Esophagus (tissue), 2 donors: ENCODE measurements around the gene TMEM178B. TPM values are rescaled to one million over a fixed set of nuclear protein-coding genes. Genes with fewer than 3 reads are reported as not detected.
"Not testable (repeated sequence)": the region's sequence is repeated elsewhere in the genome, so short reads cannot be mapped to it uniquely, and the experiment has no call there.

Source experiments
- H3K27ac ChIP-seq, 2 donors: one replicate each; pipeline ENCODE4 v1.5.1; 2013; ENCODE audit warnings: low read depth in 2 of 2, mild to moderate bottlenecking in 2 of 2, inconsistent platforms in 1 of 2, low read length in 1 of 2, moderate library complexity in 1 of 2
- H3K27me3 ChIP-seq, 2 donors: one replicate each; pipeline ENCODE4 v1.6.1; 2013; ENCODE audit warnings: low read length in 2 of 2, control low read depth in 1 of 2, mild to moderate bottlenecking in 1 of 2; ENCODE audit not compliant: insufficient read depth in 2 of 2, control insufficient read depth in 1 of 2
- H3K36me3 ChIP-seq, 2 donors: one replicate each; pipeline ENCODE4 v1.6.1; 2013; ENCODE audit warnings: low read length in 1 of 2; ENCODE audit not compliant: control insufficient read depth in 2 of 2, insufficient read depth in 2 of 2
- H3K4me1 ChIP-seq, 2 donors: one replicate each; pipeline ENCODE4 v1.6.1; 2013; ENCODE audit warnings: low read length in 1 of 2; ENCODE audit not compliant: control insufficient read depth in 2 of 2, insufficient read depth in 2 of 2
- H3K4me3 ChIP-seq, 2 donors: one replicate each; pipeline ENCODE4 v1.5.1; 2013; ENCODE audit warnings: low read length in 2 of 2, mild to moderate bottlenecking in 2 of 2, low read depth in 1 of 2, moderate library complexity in 1 of 2
- H3K9me3 ChIP-seq, 2 donors: one replicate each; pipeline ENCODE4 v1.6.1; 2013; ENCODE audit warnings: mild to moderate bottlenecking in 2 of 2, low read depth in 1 of 2, low read length in 1 of 2, moderate library complexity in 1 of 2; ENCODE audit not compliant: control insufficient read depth in 2 of 2, insufficient read depth in 1 of 2
- WGBS, 2 donors: extraction: QIAGEN DNeasy Blood & Tissue Kit; methylation state at CpG; one replicate each; pipeline ENCODE4 v1.1.7; 2013; 5-methylcytosine and 5-hydroxymethylcytosine counted together
- polyA plus RNA-seq, 2 donors: library from polyadenylated mRNA; stranded (reverse); fragments of 200-250 nt; gene quantifications; one replicate each; pipeline ENCODE4 v1.2.3, GENCODE V29; 2013
- donor health status: healthy with polysubstance abuse.
- donor health status: Bipolar disorder and iron deficiency.

Gene TMEM178B
- polyA plus RNA-seq, 2 donors: 0.21 to 0.26 TPM

DNA sequence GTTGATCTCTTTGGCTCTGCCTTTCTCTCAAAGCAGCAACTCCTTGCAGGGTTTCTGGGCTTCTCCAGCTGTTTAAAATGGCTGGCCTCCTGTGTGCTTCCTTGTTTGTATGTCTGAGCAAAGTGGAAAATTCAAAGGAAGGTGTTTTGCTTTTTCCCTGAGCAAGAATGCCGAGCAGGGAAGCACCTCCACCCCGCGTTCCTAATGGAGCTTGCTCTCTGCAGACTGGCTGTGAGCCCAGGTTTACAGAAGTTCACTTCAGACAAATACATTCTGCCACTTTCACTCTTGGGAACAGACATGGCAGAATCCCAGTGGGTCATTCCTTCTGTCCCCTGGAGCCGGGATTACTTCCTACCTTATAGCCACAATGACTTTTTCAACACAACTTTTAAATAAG lies 295.6 kb downstream of the TMEM178B start:
- Histone ChIP-seq H3K4me1 (peaks cover 0 to 6% of the 10 kb centered on the region in 2 donors), H3K4me3 (no peak overlapping the region), H3K36me3 (no peaks in the 10 kb centered on the region), H3K9me3 (no peaks in the 10 kb centered on the region), H3K27me3 (no peaks in the 10 kb centered on the region), H3K27ac (peak overlapping the region; percentile 45 to 56)
- WGBS, 2 donors: 16 to 36% methylated on average over 4 of the region's 4 CpGs

GRCh38 chr7:141370178-141370577 lies 296.3 kb downstream of the TMEM178B start:
- Histone ChIP-seq H3K36me3 (no peaks in the 10 kb centered on the region), H3K27me3 (no peaks in the 10 kb centered on the region), H3K27ac (peak overlapping the region; percentile 65 to 73), H3K4me3 (no peak overlapping the region), H3K9me3 (no peaks in the 10 kb centered on the region), H3K4me1 (peaks cover 0 to 6% of the 10 kb centered on the region in 2 donors)
- 60 to 71% methylated on average over 5 of the region's 5 CpGs for WGBS, 2 donors

DNA sequence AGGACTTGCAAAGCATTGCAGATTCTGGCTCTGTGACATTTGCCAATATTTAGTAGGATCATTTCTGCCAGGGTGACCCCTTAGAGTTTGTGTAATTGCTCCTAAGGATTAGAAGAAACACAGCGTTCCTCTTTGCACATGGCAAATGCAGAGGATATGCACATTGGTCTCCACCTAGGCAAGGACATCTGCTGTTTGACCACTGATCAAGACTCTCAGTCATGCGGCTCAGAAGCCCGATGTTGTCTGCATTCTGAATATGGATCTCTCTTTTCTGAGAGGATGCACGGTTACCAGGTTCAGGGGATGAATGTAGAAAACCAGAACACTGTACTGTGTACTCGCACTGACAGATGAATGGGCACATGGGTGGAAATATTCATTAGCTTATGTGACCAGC lies 296.8 kb downstream of the TMEM178B start:
- H3K27ac ChIP-seq: no peak overlapping the region
- 87 to 89% methylated on average over 5 of the region's 5 CpGs for WGBS, 2 donors
- H3K9me3 ChIP-seq: no peaks in the 10 kb centered on the region
- no peaks in the 10 kb centered on the region for H3K27me3 ChIP-seq
- H3K36me3 ChIP-seq: no peaks in the 10 kb centered on the region
- no peak overlapping the region for H3K4me3 ChIP-seq
- H3K4me1 ChIP-seq: peaks cover 0 to 6% of the 10 kb centered on the region in 2 donors

DNA sequence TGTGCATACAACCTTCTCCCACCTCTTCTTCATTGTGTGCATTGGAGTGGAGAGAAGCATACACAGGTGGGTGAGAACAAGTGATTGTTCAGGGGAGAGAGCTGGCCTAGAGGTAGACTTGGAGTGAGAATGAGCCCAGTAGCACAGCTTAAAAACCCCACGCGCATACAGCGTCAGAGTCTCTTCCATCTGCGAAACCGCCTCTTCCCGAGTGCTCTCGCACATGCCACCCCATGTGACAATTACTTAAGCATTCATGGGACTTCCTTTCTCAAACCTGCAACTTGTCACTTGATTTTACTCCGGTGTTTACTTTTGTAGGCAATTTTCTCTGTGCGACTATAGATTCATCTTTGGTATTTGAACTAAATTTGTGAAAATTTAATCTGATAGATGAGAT lies 300.6 kb downstream of the TMEM178B start:
- H3K4me1 ChIP-seq: peaks cover 0 to 6% of the 10 kb centered on the region in 2 donors
- H3K27ac ChIP-seq: no peak overlapping the region
- no peaks in the 10 kb centered on the region for H3K27me3 ChIP-seq
- 93 to 97% methylated on average over 9 of the region's 9 CpGs for WGBS, 2 donors
- no peaks in the 10 kb centered on the region for H3K36me3 ChIP-seq
- H3K9me3 ChIP-seq: no peaks in the 10 kb centered on the region
- H3K4me3 ChIP-seq: no peak overlapping the region

- H3K4me3 ChIP-seq: no peak overlapping the region
- WGBS, 2 donors: 76 to 78% methylated on average over 2 of the region's 2 CpGs
- H3K27me3 ChIP-seq: no peaks in the 10 kb centered on the region
- H3K4me1 ChIP-seq: peaks cover 0 to 6% of the 10 kb centered on the region in 2 donors
- no peak overlapping the region for H3K27ac ChIP-seq
- no peaks in the 10 kb centered on the region for H3K9me3 ChIP-seq
- no peaks in the 10 kb centered on the region for H3K36me3 ChIP-seq
Measured at GRCh38 chr7:141375442-141375841, 301.6 kb downstream of the TMEM178B start.

- no peaks in the 10 kb centered on the region for H3K36me3 ChIP-seq
- no peak overlapping the region for H3K4me3 ChIP-seq
- H3K27me3 ChIP-seq: no peaks in the 10 kb centered on the region
- no peaks in the 10 kb centered on the region for H3K9me3 ChIP-seq
- H3K27ac ChIP-seq: no peak overlapping the region
- WGBS, 2 donors: 61 to 66% methylated on average over 4 of the region's 4 CpGs
- H3K4me1 ChIP-seq: no peaks in the 10 kb centered on the region
Measured at GRCh38 chr7:141377906-141378305, 304.0 kb downstream of the TMEM178B start.

- H3K27ac ChIP-seq: no peak overlapping the region
- WGBS, 2 donors: 95 to 98% methylated on average over 2 of the region's 2 CpGs
- no peaks in the 10 kb centered on the region for H3K9me3 ChIP-seq
- no peaks in the 10 kb centered on the region for H3K4me1 ChIP-seq
- H3K36me3 ChIP-seq: no peaks in the 10 kb centered on the region
- no peak overlapping the region for H3K4me3 ChIP-seq
- no peaks in the 10 kb centered on the region for H3K27me3 ChIP-seq
Measured at GRCh38 chr7:141378405-141378804, 304.5 kb downstream of the TMEM178B start.

DNA sequence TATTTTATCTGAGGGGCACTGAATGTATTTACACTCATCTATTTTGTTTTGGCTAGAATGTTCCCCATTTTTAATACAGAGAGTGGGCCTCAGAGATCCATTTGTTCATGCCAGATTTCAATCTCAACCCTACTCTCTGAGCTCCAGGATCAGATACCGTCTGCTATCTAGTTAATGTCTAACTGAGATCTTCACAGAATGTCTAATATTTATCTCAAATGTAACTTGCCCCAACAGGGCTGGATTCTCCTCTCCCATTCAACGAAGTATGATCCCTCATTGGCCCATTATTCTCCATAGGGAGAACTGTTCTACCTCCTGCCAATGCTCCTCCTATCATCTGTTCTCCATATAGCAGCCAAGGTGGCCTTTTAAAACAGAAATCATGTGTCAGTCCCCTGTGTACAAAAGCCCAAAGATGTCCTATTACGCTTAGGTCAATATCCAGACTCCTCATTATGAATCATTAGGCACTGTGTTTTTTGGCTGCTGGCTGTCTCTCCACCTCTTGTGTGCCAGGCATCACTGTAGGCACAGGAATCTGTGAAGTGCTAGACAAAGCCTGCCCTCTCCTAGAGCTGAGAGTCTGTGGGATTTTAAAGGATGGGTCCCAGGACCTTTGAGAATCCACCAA lies 308.0 kb downstream of the TMEM178B start:
- H3K27me3 ChIP-seq: no peaks in the 10 kb centered on the region
- H3K4me3 ChIP-seq: no peak overlapping the region
- no peaks in the 10 kb centered on the region for H3K9me3 ChIP-seq
- no peaks in the 10 kb centered on the region for H3K4me1 ChIP-seq
- no peak overlapping the region for H3K27ac ChIP-seq
- WGBS, 2 donors: 50 to 52% methylated on average over 3 of the region's 3 CpGs
- no peaks in the 10 kb centered on the region for H3K36me3 ChIP-seq

- not testable (repeated sequence) for H3K27me3 ChIP-seq, H3K9me3 ChIP-seq, H3K4me3 ChIP-seq, H3K27ac ChIP-seq, H3K4me1 ChIP-seq, H3K36me3 ChIP-seq
- 88 to 93% methylated on average over 2 to 3 of the region's 3 CpGs for WGBS, 2 donors
Measured at GRCh38 chr7:141383356-141383755, 309.5 kb downstream of the TMEM178B start.

GRCh38 chr7:141386881-141387280 lies 313.0 kb downstream of the TMEM178B start:
- 97 to 99% methylated on average over 1 of the region's 1 CpG for WGBS, 2 donors

More at GRCh38 chr7:141386881-141387280, 313.0 kb downstream of the TMEM178B start:
- Histone ChIP-seq H3K36me3 (no peaks in the 10 kb centered on the region), H3K4me1 (peaks cover 0 to 2% of the 10 kb centered on the region in 2 donors), H3K9me3 (no peaks in the 10 kb centered on the region), H3K27ac (no peak overlapping the region), H3K27me3 (no peaks in the 10 kb centered on the region), H3K4me3 (no peak overlapping the region)
